Hepatocyte (in vitro differentiated cells): Measurements from ENCODE around the gene EGLN1. TPM values are rescaled to one million over a fixed set of nuclear protein-coding genes. Genes with fewer than 3 reads are reported as not detected.

Experiments
- DNase-seq: peaks from one replicate; pipeline ENCODE4 v3.0.0-alpha.2; 2016; ENCODE audit warnings: low spot score
- H2AFZ ChIP-seq: fragments of 200-600 bp; sonication (generic); 2 replicates; pipeline ENCODE4 v1.6.0; 2016; ENCODE audit warnings: antibody characterized with exemption, mild to moderate bottlenecking
- H3K27ac ChIP-seq: fragments of 200-600 bp; sonication (generic); 2 replicates; pipeline ENCODE4 v1.5.1; 2016; ENCODE audit warnings: mild to moderate bottlenecking
- H3K27me3 ChIP-seq: fragments of 200-600 bp; sonication (generic); 2 replicates; pipeline ENCODE4 v1.6.1; 2016
- H3K36me3 ChIP-seq: fragments of 200-600 bp; sonication (generic); replicated peaks from 2 replicates; pipeline ENCODE4 v1.5.1; 2016; ENCODE audit warnings: low read depth; ENCODE audit not compliant: insufficient read depth
- H3K4me1 ChIP-seq: fragments of 200-600 bp; sonication (generic); 2 replicates; pipeline ENCODE4 v1.5.1; 2016; ENCODE audit warnings: mild to moderate bottlenecking, moderate library complexity; ENCODE audit not compliant: insufficient read depth
- H3K4me2 ChIP-seq: fragments of 200-600 bp; sonication (generic); 2 replicates; pipeline ENCODE4 v1.6.0; 2016
- H3K4me3 ChIP-seq: fragments of 200-600 bp; sonication (generic); 2 replicates; pipeline ENCODE4 v1.5.1; 2016; ENCODE audit warnings: mild to moderate bottlenecking
- H3K79me2 ChIP-seq: fragments of 200-600 bp; sonication (generic); 2 replicates; pipeline ENCODE4 v1.6.0; 2017; ENCODE audit warnings: mild to moderate bottlenecking
- H3K9me2 ChIP-seq: fragments of 200-600 bp; sonication (generic); replicated peaks from 2 replicates; pipeline ENCODE4 v1.6.0; 2017; ENCODE audit warnings: mild to moderate bottlenecking; ENCODE audit not compliant: insufficient read depth
- H3K9me3 ChIP-seq: fragments of 200-600 bp; sonication (generic); 2 replicates; pipeline ENCODE4 v1.5.1; 2016; ENCODE audit warnings: low read depth, mild to moderate bottlenecking
- H4K20me1 ChIP-seq: fragments of 200-600 bp; sonication (generic); 2 replicates; pipeline ENCODE4 v1.6.0; 2016; ENCODE audit warnings: mild to moderate bottlenecking; ENCODE audit not compliant: insufficient read depth, poor library complexity, severe bottlenecking
- EZH2 ChIP-seq: fragments of 200-600 bp; sonication (generic); IDR thresholded peaks from 2 replicates; pipeline ENCODE4 v1.6.1; 2016; ENCODE audit warnings: antibody characterized with exemption, mild to moderate bottlenecking, borderline replicate concordance
- EZH2phosphoT487 ChIP-seq: fragments of 200-600 bp; sonication (generic); IDR thresholded peaks from one replicate; pipeline ENCODE4 v1.6.1; 2018; ENCODE audit warnings: antibody characterized with exemption, mild to moderate bottlenecking, low read depth, moderate library complexity; ENCODE audit not compliant: unreplicated experiment, severe bottlenecking
- WGBS: methylation state at CpG from one replicate; pipeline ENCODE4 v1.1.6; 2016; ENCODE audit warnings: low lambda C conversion rate; ENCODE audit errors: missing lambda C conversion rate; 5-methylcytosine and 5-hydroxymethylcytosine counted together
- polyA plus RNA-seq: library from polyadenylated mRNA; unstranded; fragments of >200 nt; fragmentation: Nextera tagmentation; extraction: Ambion mirVana; gene quantifications from 2 replicates; pipeline ENCODE4 v1.2.1, GENCODE V29; 2016
- total RNA-seq: library from RNA; depleted of rRNA; stranded (reverse); fragments of >200 nt; gene quantifications from 2 replicates; pipeline ENCODE4 v1.2.3, GENCODE V29; 2014
- TF ChIP-seq, protein P1 (sequence below): fragments of 200-600 bp; sonication (generic); IDR thresholded peaks from 2 replicates; pipeline ENCODE4 v1.5.1; 2016; ENCODE audit warnings: antibody characterized with exemption, mild to moderate bottlenecking; ENCODE audit not compliant: poor library complexity

Gene EGLN1
- total and polyA plus RNA-seq, 2 experiments from 2014 or later: 20.5 to 36.5 TPM

GRCh38 chr1:231317306-231318014, 104.6 kb downstream of the EGLN1 start:
- Histone ChIP-seq H3K4me2 (no peak overlapping the region), H3K9me3 (no peaks in the 10 kb centered on the region), H3K4me3 (no peak overlapping the region), H3K36me3 (no peaks in the 10 kb centered on the region), H3K27ac (no peak overlapping the region), H3K9me2 (no peaks in the 10 kb centered on the region), H3K27me3 (no peaks in the 10 kb centered on the region), H3K4me1 (no peaks in the 10 kb centered on the region), H2AFZ (no peak overlapping the region), H4K20me1 (no peaks in the 10 kb centered on the region), H3K79me2 (no peaks in the 10 kb centered on the region)
- DNase-seq: no peak
- 96% methylated on average over 44 of the region's 44 CpGs for WGBS
- TF ChIP-seq, protein P1, sequence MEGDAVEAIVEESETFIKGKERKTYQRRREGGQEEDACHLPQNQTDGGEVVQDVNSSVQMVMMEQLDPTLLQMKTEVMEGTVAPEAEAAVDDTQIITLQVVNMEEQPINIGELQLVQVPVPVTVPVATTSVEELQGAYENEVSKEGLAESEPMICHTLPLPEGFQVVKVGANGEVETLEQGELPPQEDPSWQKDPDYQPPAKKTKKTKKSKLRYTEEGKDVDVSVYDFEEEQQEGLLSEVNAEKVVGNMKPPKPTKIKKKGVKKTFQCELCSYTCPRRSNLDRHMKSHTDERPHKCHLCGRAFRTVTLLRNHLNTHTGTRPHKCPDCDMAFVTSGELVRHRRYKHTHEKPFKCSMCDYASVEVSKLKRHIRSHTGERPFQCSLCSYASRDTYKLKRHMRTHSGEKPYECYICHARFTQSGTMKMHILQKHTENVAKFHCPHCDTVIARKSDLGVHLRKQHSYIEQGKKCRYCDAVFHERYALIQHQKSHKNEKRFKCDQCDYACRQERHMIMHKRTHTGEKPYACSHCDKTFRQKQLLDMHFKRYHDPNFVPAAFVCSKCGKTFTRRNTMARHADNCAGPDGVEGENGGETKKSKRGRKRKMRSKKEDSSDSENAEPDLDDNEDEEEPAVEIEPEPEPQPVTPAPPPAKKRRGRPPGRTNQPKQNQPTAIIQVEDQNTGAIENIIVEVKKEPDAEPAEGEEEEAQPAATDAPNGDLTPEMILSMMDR: no peak
- TF ChIP-seq EZH2 (no peak), EZH2phosphoT487 (no peak)

DNA sequence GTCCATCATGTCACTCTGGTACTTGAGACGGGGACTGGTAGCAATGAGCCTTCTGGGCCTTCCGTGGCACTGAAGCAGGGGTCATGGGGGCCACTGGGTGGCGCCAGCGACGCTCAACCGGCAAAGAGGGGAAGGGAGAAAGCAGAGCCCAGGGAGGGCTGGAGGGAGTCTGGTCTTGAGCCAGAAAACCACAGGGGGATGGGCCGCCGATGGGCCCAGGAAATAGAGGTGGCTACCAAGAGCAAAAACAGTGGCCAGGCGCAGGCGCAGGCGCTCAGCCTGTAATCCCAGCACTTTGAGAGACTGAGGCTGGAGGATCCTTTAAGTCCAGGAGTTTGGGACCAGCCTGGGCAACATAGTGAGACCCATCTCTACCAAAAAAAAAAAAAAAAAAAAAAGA, 106.2 kb downstream of the EGLN1 start:
- Histone ChIP-seq H3K4me1 (no peaks in the 10 kb centered on the region), H4K20me1 (no peaks in the 10 kb centered on the region), H3K9me3 (no peaks in the 10 kb centered on the region), H3K4me3 (no peak overlapping the region), H3K36me3 (no peaks in the 10 kb centered on the region), H3K27ac (no peak overlapping the region), H3K9me2 (no peaks in the 10 kb centered on the region), H2AFZ (no peak overlapping the region), H3K79me2 (no peaks in the 10 kb centered on the region), H3K27me3 (no peaks in the 10 kb centered on the region), H3K4me2 (no peak overlapping the region)
- DNase-seq: peak; percentile 24
- WGBS: 42% methylated on average over 11 of the region's 11 CpGs
- TF ChIP-seq EZH2: no peak
- TF ChIP-seq EZH2phosphoT487: no peak
- TF ChIP-seq, protein P1: peak; percentile 40

Other genes starting within 250 kb of the EGLN1 start
- gene GNPAT, start 181.1 kb downstream of the EGLN1 start, total RNA-seq: 63.9 and 71.6 TPM in 2 replicates
- gene GNPAT, start 181.1 kb downstream of the EGLN1 start, polyA plus RNA-seq: 38.2 and 40.8 TPM in 2 replicates
- 20.6 and 23.4 TPM in 2 replicates for gene EXOC8, start 84.4 kb downstream of the EGLN1 start, total RNA-seq
- 3.2 and 4.0 TPM in 2 replicates for gene EXOC8, start 84.4 kb downstream of the EGLN1 start, polyA plus RNA-seq
- gene SPRTN, start 84.0 kb downstream of the EGLN1 start, total RNA-seq: 11.2 and 12.5 TPM in 2 replicates
- 7.5 and 12.2 TPM in 2 replicates for gene SPRTN, start 84.0 kb downstream of the EGLN1 start, polyA plus RNA-seq
- gene TSNAX, start 106.4 kb upstream of the EGLN1 start, total RNA-seq: 32.3 and 42.2 TPM in 2 replicates
- gene TSNAX, start 106.4 kb upstream of the EGLN1 start, polyA plus RNA-seq: 26.8 and 32.5 TPM in 2 replicates
- gene DISC1, start 204.5 kb upstream of the EGLN1 start, total RNA-seq: 3.8 and 4.7 TPM in 2 replicates
- 2.3 and 3.0 TPM in 2 replicates for gene DISC1, start 204.5 kb upstream of the EGLN1 start, polyA plus RNA-seq